ENCODE results near the gene RABEP1. TPM values are rescaled to one million over a fixed set of nuclear protein-coding genes. Genes with fewer than 3 reads are reported as not detected.

The RABEP1 gene
- total RNA-seq, 2 experiments from 2014 or later: 58.8 to 59.1 TPM

DNA sequence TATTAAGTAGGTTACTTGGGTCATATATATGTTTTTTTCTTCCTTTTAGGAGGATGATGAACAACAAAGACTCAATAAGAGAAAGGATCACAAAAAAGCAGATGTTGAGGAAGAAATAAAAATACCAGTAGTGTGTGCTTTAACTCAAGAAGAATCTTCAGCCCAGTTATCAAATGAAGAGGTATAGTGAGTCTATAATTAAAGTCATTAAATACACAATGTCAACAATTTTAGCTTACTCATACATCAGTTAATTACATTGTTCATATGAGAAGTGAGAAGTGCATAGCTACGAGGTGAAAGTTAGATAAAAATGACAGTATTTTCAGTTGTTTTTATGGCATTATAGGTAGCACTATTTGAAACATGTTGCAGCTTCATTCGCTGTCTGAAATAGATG is 72.2 kb downstream of the RABEP1 start:
- ChIA-PET CTCF (no interaction called here), POLR2A (no interaction called here)

DNA sequence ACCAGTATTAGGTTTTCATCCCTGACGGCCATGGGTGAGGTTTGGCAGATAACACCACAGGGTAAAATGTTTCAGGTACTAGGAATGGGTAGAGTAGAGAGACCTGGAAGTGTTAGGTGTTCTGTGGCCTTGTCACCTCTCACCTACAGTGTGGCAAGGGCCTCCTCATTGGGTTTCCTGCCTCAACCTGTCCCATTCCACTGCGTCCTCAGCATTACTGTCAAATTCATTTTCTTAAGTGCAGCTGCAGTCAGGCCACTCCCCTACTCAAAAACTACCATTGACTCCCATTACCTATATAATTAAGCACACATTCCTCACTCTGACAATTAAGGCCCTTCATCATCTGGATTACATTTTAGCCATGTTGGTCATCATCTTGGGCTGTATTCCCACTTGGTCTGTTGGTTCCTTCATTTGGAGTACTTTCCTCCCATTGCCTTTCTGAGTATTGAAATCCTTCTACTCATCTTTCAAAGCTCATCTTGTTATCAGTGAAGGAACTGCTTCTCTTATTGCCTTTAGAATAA is 72.9 kb downstream of the RABEP1 start:
- CTCF ChIA-PET: no interaction called here
- POLR2A ChIA-PET: no interaction called here

DNA sequence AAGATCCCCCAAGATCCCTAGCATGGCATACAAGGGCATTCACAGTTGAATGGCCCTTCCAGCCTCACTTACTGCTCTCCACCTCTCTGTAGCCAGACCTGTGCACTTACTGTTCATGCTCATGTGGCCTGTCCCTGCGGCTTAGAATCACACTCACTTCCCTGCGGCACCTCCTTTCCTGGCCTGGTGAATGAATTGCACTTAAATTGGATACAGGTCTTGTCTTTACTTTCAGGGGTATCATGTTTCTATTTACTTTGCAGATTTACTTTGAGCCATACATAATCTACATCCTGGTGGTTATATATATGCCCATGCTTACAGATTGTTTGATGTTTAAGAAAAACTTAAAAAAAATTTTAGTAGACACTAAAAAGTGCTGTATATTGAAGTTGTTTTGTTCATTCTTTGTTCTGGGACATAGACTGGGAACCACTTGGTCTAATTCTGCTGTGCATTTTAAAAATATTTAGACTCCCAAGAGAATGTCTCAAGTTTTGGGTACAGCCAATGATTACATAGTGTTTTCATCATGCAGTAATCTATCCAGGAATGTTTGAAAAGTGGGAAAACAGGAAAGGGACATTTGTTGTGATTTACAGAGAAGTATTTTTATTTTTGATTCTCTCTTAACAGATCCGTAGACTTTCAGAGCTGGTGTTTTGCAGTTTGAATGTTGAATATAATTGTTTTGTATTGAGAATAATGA is 73.5 kb downstream of the RABEP1 start:
- ChIA-PET CTCF (interaction anchor here (0.5 kb wide), 1 partner anchor 107 kb away, joined by 6 read pairs; no protein-coding TSS in a partner anchor), POLR2A (no interaction called here)

DNA sequence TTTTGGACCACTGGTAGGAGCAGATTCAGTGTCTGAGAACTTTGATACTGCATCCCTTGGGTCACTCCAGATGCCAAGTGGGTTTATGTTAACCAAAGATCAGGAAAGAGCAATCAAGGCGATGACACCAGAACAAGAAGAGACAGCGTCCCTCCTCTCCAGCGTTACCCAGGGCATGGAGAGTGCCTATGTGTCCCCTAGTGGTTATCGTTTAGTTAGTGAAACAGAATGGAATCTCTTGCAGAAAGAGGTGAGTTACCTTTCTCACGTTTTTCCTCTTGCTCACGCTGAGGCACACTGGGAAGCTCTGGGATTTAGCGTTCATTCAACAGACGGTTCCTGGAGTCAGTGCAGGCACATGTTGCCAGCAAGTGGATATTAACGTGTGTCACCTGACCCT is 79.3 kb downstream of the RABEP1 start:
- ChIA-PET POLR2A (no interaction called here), CTCF (no interaction called here)

DNA sequence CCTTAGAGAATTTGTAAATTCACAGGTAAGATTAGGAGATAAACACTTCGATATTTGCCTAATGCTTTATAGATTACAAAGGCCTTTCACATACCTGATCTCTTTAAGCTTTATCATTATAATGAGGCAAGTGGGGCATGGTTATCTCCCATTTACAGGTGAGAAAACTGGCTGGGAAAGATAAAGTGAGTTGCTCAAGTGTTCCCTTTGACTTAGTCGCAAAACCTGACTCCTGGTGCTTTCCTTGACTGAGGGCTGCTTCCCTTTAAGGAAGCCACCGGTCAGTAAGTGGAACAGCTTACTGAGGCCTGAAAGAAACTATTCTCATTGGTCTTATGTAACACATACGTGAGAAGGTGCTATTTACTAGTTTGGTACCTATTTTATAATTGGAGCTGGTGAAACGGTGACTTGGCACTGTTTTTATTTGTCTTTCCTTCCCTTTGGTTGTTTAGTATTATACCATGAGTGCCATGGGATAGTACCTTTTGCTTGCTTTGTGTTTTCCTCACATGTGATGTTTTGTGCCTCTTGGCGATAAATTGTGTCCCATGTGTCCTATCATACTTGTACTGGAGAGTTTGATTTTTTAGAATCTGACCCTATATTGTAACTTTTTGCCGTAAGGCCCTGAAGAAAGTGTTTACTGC is 80.2 kb downstream of the RABEP1 start:
- CTCF ChIA-PET: interaction anchor here (1.0 kb wide), 1 partner anchor 20 kb away, joined by 4 read pairs; no protein-coding TSS in a partner anchor
- POLR2A ChIA-PET: no interaction called here

DNA sequence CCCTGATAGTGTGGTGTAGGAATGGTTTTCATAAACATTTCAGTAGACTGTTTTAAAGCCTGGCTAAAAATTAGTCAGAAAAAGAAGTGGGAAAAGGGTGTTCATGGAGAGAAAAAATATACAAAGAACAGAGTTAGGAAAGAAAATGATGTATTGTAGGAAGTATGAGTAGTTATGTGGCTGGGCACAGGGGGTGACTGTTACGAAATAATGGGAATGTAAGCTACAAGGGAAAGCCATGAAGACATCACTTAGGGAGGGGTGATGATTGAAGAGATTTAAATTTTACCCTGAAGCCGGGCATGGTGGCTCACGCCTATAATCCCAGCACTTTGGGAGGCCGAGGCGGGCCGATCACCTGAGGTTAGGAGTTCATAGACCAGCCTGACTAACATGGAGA is 82.1 kb downstream of the RABEP1 start:
- POLR2A ChIA-PET: no interaction called here
- CTCF ChIA-PET: no interaction called here

DNA sequence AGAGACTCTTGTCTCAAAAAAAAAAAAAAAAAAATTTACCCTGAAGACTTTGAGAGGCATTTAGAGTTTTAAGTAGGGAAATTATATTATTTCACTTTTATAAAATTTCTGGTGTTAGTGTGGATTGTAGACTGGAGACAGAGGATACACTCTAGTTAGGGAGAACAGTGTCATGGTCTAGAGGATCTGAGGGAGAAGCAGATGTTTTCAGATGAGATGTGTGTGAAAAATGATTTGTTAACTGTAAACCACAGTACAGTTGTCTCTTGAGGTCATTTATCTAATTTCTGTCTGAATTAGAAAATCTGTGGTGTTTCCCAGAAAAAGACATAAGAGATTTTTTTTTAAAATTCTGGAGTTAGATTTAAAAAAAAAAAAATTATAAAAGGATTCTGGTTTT is 82.6 kb downstream of the RABEP1 start:
- CTCF ChIA-PET: no interaction called here
- POLR2A ChIA-PET: no interaction called here

DNA sequence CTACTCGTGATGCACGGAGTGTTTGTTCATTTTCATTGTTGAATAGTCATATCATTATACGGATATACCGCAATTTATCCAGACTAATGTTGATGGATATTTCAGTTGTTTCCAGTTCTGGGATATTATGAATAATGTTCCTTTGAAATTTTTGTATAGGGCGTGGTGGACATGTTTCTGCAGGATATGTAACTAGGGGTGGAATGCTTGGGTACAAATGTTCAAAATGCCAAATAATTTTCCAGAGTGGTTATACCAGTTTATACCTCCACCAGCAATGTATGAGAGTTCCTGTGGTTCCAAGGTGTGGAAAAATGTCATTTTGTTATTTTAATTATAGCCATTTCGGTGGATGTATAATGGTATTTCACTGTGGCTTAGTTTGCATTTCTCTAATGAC is 83.7 kb downstream of the RABEP1 start:
- POLR2A ChIA-PET: no interaction called here
- CTCF ChIA-PET: no interaction called here

DNA sequence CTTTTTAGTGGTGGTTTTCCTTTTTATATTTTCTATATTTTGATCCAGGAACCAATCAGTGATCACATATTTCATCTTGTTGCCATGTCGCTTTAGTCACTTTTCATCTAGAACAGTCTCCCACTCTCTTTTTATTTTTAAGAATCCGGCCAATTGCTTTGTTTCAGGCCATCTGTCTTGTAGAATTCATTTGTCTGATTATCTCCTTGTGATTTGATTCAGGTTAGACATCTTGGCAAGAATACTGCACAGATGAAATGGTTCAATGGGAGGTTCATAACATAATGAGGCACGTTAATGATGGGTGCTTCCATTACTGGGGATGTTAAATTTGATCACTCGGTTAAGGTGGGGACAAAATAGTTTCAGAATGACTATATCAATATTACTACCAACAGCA is 88.3 kb downstream of the RABEP1 start:
- ChIA-PET CTCF (interaction anchor here (1.1 kb wide), 1 partner anchor 10 kb away, joined by 4 read pairs; no protein-coding TSS in a partner anchor), POLR2A (no interaction called here)

DNA sequence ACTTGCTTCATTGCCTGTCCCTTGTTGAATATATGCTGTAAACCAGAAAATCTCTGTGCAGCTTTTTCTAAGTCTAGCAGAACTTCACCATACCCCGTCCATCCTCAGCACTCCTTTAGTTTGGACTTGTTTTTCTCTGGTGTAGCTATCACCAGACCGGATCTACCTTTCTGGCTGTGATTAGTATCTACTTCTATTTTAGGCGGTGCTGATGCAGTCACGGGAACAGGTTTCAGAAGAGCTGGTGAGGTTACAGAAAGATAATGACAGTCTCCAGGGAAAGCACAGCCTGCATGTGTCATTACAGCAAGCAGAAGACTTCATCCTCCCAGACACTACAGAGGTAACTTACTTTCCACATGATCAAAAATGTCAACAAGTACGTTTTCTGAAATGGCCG is 91.0 kb downstream of the RABEP1 start:
- CTCF ChIA-PET: no interaction called here
- POLR2A ChIA-PET: interaction anchor here (0.6 to 1.1 kb wide), 2 partner anchors 13 to 90 kb away, joined by 3 read pairs; no protein-coding TSS in a partner anchor

DNA sequence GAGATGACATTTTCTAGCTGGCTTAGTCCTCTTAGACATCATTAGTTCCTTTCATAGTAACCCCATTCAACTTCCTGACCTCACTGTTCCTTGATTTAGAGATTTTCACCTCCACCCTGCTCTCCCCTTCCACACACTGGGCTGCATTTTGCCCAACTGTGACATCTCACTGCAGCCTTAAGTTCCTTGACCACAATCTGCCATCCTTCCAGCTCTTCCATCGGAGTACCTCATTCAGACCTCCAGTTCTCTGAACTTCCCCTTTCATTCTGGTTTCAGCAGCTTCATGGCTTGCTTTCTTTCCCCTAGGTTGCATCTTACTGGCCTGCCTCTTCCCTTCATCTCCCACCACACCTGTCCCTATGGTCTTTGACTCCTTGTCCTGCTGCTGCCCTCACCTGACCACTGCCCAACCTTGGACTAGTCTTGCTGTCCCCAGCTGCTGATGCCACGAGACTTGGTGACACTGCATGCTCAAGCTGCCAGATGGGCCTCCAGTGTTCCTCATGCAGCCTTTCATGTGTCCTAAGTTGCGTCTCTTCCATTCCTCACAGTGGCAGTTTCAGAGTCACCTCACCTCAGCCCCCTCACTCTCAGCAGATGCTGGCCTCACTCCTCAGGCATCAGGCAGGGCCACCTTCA is 96.6 kb downstream of the RABEP1 start:
- ChIA-PET POLR2A (no interaction called here), CTCF (no interaction called here)

DNA sequence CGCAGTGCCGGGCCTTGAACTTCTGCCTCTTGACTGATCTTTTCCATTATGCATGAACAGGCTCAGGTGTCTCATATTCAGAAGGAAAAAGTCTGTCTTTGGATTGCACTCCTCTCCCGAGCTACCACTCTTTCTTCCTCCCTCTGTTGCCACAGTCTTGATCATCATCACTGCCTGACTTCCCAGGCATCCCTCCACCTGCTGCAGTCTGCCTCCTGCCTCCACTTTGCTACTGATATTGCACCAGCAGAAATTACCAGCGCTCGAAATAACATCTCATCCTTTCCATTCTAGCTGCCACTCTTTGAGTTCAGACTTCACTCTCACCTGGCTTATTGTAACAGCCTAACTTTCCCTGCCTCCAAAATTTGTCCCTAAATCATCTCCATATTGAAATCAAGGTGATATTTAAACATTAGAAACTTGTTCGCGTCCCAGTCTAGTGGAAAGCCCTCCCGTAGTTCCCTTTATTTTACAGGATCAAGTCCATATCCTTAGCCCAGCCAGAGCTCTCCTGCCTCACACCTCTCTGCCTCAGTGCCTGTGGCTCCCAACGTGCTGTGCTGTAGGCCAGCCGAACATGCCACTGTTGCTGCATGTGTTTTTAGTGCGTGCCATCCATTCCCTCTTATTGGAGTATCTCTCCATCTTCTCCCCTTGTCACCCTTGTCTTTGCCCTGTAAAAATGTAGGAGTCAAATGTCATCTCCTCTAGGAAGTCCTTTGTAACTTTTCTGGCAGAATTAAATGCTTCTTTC is 97.4 kb downstream of the RABEP1 start:
- ChIA-PET POLR2A (no interaction called here), CTCF (interaction anchor here (1.3 to 2.1 kb wide), 2 partner anchors 8 to 60 kb away, joined by 4 to 8 read pairs; partner anchors contain the start of gene C1QBP)

DNA sequence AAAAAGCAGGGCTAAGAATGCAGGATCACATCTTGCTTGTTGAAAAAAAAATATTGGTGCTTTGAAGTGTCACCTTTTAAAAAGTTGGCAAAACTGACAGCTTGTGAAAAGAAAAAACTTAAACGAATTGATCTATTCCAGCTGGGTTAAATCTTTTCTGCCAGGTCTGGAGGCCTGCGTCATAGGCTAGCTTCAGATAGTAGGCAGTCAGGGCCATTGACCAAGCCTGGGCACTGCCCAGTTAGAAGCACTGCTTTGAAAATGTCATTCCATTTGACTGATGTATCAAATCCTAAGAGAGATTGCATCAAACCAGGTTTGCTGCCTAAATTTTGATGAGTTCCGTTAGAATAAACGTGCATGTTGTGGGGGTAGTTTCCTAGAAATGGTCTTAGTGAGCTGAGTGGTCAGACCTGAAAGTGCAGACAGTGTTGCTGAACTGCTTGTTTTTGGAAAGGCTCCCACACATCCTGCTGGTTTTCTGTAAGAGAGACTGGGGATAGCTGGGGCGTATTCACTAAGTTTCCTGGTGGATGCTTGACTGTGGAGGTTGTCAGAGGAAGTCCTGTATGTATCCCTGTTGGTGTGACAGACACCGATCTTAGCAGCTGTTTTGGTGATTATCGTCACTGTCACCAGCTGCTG is 98.5 kb downstream of the RABEP1 start:
- POLR2A ChIA-PET: no interaction called here

DNA sequence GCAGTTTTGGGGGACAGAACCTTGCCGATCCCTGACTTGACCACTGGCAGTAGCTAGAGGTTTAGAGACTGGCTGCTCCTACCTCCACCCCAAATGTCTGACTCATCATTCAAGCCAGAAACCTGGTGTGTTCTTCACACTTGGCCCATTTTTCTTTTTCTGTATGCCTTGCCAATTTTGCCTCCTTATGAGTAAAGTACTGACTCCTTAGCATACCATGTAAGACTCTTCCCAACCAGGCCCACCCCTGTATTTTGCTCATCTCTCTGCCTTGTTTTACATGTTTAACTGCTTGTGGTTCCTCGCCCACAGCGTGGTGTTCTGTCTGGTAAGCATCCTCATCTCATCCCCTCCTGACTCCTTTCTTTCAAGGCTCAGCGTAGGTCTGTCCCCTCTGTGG is 99.5 kb downstream of the RABEP1 start:
- POLR2A ChIA-PET: no interaction called here
- CTCF ChIA-PET: interaction anchor here (2.1 kb wide), 1 partner anchor 58 kb away, joined by 8 read pairs; the partner anchor contains the start of gene C1QBP

More for the DNA sequence above, 98.5 kb downstream of the RABEP1 start:
- CTCF ChIA-PET: interaction anchor here (1.3 to 2.1 kb wide), 2 partner anchors 10 to 59 kb away, joined by 4 to 8 read pairs; partner anchors contain the start of gene C1QBP

DNA sequence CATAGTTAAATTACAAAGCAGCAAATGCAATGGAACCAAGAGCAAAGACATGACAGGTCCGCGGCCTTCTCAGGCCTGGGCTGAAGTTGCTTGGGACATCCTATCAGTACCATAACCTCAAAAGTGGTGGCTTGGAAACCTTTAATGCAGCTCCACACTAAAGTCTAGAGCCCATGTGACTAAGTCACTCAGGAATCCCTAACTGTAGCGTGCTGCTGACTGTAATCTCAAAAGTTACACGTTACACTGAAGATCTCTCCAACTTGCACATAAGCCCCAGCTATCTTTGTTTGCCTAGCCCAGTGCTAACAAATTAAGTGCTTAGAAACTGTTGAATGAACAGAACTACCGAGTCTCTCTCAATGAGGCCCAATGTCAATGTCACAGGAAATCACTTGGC is 109.6 kb downstream of the RABEP1 start:
- ChIA-PET POLR2A (no interaction called here), CTCF (interaction anchor here (0.7 kb wide), 1 partner anchor 84 kb away, joined by 3 read pairs; no protein-coding TSS in a partner anchor)

DNA sequence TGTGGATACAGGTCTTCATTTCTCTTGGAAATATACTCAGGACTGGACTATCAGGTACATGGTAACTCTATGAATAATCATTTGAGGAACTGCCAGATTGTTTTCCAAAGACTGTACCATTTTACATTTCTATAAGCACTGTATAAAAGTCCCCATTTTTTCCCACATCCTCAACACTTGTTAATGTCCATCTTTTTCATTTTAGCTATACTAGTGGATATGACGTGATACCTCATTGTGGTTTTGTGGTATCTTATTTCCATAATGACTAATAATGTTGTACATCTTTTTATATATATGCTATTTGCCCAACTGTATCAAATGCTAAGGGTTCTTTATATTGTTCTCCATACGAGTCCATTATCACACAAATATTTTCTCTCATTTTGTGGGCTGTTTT is 114.5 kb downstream of the RABEP1 start:
- CTCF ChIA-PET: interaction anchor here (0.5 to 0.6 kb wide), 2 partner anchors 15 to 485 kb away, joined by 3 to 5 read pairs; no protein-coding TSS in a partner anchor
- POLR2A ChIA-PET: no interaction called here

DNA sequence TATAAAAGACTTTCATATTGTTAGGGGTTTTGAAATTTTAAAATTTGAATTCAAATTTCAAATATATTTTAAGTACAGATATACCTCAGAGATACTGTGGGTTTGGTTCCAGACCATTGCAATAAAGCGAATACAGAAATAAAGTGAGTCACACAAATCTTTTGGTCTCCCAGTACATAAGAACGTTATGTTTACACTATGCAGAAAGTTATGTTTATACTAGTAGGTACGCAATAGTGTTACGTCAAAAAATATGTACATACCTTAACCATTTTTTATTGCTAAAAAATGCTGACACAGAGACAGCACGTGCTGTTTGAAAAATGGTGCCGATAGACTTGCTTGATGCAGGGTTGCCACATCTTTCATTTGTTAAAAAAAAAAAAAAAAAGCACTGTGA is 117.7 kb downstream of the RABEP1 start:
- POLR2A ChIA-PET: interaction anchor here (0.5 kb wide), 1 partner anchor 1134 kb away, joined by 4 read pairs; no protein-coding TSS in a partner anchor
- CTCF ChIA-PET: no interaction called here

DNA sequence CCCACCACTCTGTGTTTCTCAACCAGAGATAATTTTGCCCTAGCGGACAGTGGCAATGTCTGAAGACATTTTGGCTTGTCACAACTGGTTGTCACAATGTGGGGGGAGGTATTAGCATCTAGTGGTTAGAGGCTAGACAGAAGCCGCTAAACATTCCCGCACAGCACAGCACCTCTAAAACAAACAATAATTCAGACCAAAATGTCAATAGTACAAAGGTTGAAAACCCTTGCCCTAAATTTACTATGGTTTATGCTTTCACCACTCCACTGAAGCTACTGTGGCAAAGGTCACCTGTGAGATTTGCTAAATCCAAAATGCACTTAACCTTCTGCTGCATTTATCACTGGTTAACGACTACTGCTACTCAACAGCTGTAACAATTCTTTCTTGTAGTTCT is 123.3 kb downstream of the RABEP1 start:
- POLR2A ChIA-PET: no interaction called here
- CTCF ChIA-PET: interaction anchor here (0.8 to 1.1 kb wide), 2 partner anchors 14 to 17 kb away, joined by 3 read pairs; partner anchors contain the start of genes NUP88 and RPAIN

DNA sequence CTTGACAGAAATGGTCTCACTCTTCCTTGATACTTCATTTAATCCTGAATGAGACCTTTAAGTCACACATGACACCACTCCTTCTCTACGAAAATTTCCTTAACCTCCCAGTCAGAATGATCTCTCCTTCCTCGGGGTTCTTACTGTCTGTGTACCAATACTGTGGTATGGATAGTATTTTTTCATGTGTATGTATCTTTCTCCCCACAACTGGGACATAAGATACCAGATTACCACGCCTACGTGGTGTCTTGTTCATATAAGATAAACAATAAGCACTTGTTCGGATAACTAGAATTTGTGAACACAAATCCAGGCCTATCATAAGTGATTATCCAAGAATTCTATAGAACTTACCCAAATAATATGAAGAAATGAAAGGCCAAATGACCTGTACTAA is 126.1 kb downstream of the RABEP1 start:
- POLR2A ChIA-PET: no interaction called here
- CTCF ChIA-PET: no interaction called here

Data from activated CD8-positive, alpha-beta memory T cell treated with anti-CD3 and anti-CD28 coated beads for 36 hours (primary cell).